HL-60 (cell line): ENCODE measurements around the gene MYO3A.

ENCODE experiments used
- CTCF ChIP-seq: IDR thresholded peaks from one replicate; pipeline ENCODE4 v1.5.1; 2011; ENCODE audit warnings: low read length, control low read depth, inconsistent platforms; ENCODE audit not compliant: insufficient read depth
- GABPA ChIP-seq: IDR thresholded peaks from 2 replicates; pipeline ENCODE4 v1.6.1; 2012; ENCODE audit warnings: low read depth
- POLR2AphosphoS5 ChIP-seq: IDR thresholded peaks from 2 replicates; pipeline ENCODE4 v1.6.1; 2012; ENCODE audit warnings: low read depth
- REST ChIP-seq: IDR thresholded peaks from 2 replicates; pipeline ENCODE4 v1.6.1; 2012; ENCODE audit warnings: low read depth; ENCODE audit not compliant: insufficient replicate concordance
- SPI1 ChIP-seq: IDR thresholded peaks from 2 replicates; pipeline ENCODE4 v1.6.1; 2012; ENCODE audit warnings: low read depth, mild to moderate bottlenecking, borderline replicate concordance

GRCh38 chr10:25890995-25891394 lies 43.0 kb upstream of the MYO3A start:
- TF ChIP-seq CTCF (no peak), SPI1 (no peak), REST (no peak), POLR2AphosphoS5 (no peak), GABPA (no peak)
